Keratinocyte (primary cell): ENCODE results near the gene CALY. TPM values are rescaled to one million over a fixed set of nuclear protein-coding genes. Genes with fewer than 3 reads are reported as not detected.

Source experiments
- DNase-seq: peaks from one replicate; pipeline ENCODE4 v3.0.0-alpha.2; 2011; ENCODE audit warnings: low read depth, missing footprints, low spot score
- FAIRE-seq: peaks from 2 replicates; lab custom pipeline; 2011; peaks lifted over from hg19 to GRCh38; lab: Jason Lieb, UNC
- H2AFZ ChIP-seq: 2 replicates; pipeline ENCODE4 v1.6.0; 2012; ENCODE audit warnings: low read length, control low read depth, inconsistent platforms; ENCODE audit not compliant: control insufficient read depth
- H3K27ac ChIP-seq: 2 replicates; pipeline ENCODE4 v1.5.1; 2011; ENCODE audit warnings: low read length; ENCODE audit not compliant: control insufficient read depth, insufficient read depth
- H3K27me3 ChIP-seq: 3 replicates; pipeline ENCODE4 v1.6.0; 2011; ENCODE audit warnings: low read length; ENCODE audit not compliant: control insufficient read depth, insufficient read depth; ENCODE audit errors: extremely low read depth
- H3K36me3 ChIP-seq, 2 experiments: 2 replicates in 1 of 2; 3 replicates in 1 of 2; pipeline ENCODE4 v1.5.1; 2011; ENCODE audit warnings: low read length in 2 of 2, mild to moderate bottlenecking in 1 of 2; ENCODE audit not compliant: control insufficient read depth in 2 of 2, insufficient read depth in 2 of 2; ENCODE audit errors: extremely low read depth in 1 of 2
- H3K4me1 ChIP-seq: 3 replicates; pipeline ENCODE4 v1.5.1; 2011; ENCODE audit warnings: low read length; ENCODE audit not compliant: control insufficient read depth, insufficient read depth; ENCODE audit errors: extremely low read depth
- H3K4me2 ChIP-seq: 3 replicates; pipeline ENCODE4 v1.6.0; 2011; ENCODE audit warnings: low read depth, low read length; ENCODE audit not compliant: control insufficient read depth, insufficient read depth; ENCODE audit errors: extremely low read depth
- H3K4me3 ChIP-seq, 3 experiments: fragments of 200-600 bp in 1 of 3; sonication (generic) in 1 of 3; 2 replicates in 2 of 3; 3 replicates in 1 of 3; pipeline ENCODE4 v1.5.1; 2011 to 2016; ENCODE audit warnings: low read length in 3 of 3, mild to moderate bottlenecking in 3 of 3, control low read depth in 2 of 3, inconsistent platforms in 1 of 3, low read depth in 1 of 3, mixed read lengths in 1 of 3, mixed run types in 1 of 3, moderate library complexity in 1 of 3; ENCODE audit not compliant: control insufficient read depth in 2 of 3, insufficient read depth in 2 of 3; ENCODE audit errors: extremely low read depth in 1 of 3
- H3K79me2 ChIP-seq: 2 replicates; pipeline ENCODE4 v1.6.0; 2012; ENCODE audit warnings: low read length; ENCODE audit not compliant: control insufficient read depth, insufficient read depth
- H3K9ac ChIP-seq: 3 replicates; pipeline ENCODE4 v1.6.0; 2011; ENCODE audit warnings: low read length; ENCODE audit not compliant: control insufficient read depth, insufficient read depth; ENCODE audit errors: extremely low read depth
- H3K9me1 ChIP-seq: 3 replicates; pipeline ENCODE4 v1.6.0; 2011; ENCODE audit warnings: low read length; ENCODE audit not compliant: control insufficient read depth, insufficient read depth; ENCODE audit errors: extremely low read depth
- H3K9me3 ChIP-seq: 2 replicates; pipeline ENCODE4 v1.5.1; 2012; ENCODE audit warnings: low read depth, low read length; ENCODE audit not compliant: control insufficient read depth
- H4K20me1 ChIP-seq: 3 replicates; pipeline ENCODE4 v1.6.0; 2011; ENCODE audit warnings: low read length; ENCODE audit not compliant: control insufficient read depth, insufficient read depth; ENCODE audit errors: extremely low read depth
- CTCF ChIP-seq, 3 experiments: IDR thresholded peaks in 1 of 3; conservative IDR thresholded peaks in 1 of 3; optimal IDR thresholded peaks in 1 of 3; 2 replicates in 2 of 3; 3 replicates in 1 of 3; pipeline versions ENCODE3 to v1.5.1; 2011; ENCODE audit warnings: low read length in 3 of 3, mild to moderate bottlenecking in 3 of 3, moderate library complexity in 2 of 3, control low read depth in 1 of 3, inconsistent platforms in 1 of 3; ENCODE audit not compliant: insufficient read depth in 2 of 3; ENCODE audit errors: extremely low read depth in 1 of 3
- EZH2 ChIP-seq: IDR thresholded peaks from one replicate; pipeline ENCODE4 v1.6.1; 2012; ENCODE audit warnings: inconsistent platforms, mild to moderate bottlenecking, low read length, moderate library complexity
- dilution Hi-C: fragments of 300-500 bp; cut with MboI; formaldehyde crosslinking; loops from one replicate; pipeline ENCODE4 v1.7.0; 2020; ENCODE audit warnings: low sequenced_read_pairs; ENCODE audit not compliant: extremely low pct_ligation_motif_present
- polyA plus RNA-seq, 5 experiments: library from polyadenylated mRNA; depleted of rRNA in 3 of 5; stranded (reverse) in 3 of 5; stranded (forward) in 1 of 5; unstranded in 1 of 5; fragments of >200 nt; gene quantifications; 1 replicate in 1 of 5; 2 replicates in 3 of 5; 3 replicates in 1 of 5; pipeline versions ENCODE4 v1.2.1 to v1.2.3, GENCODE V29; 2011 to 2012; ENCODE audit warnings: missing spikeins in 2 of 5, low read depth in 1 of 5, low replicate concordance in 1 of 5

Gene CALY
- polyA plus RNA-seq, 1 donor (not counting 4 experiments of a cell fraction or from before 2014, with no cell fraction given) = not detected

- peak overlapping the region; percentile 73 for H3K4me2 ChIP-seq
- peaks cover 39% of the 10 kb centered on the region for H3K4me1 ChIP-seq
- no peaks in the 10 kb centered on the region for H3K27me3 ChIP-seq
- peaks cover 11 to 27% of the 10 kb centered on the region in 2 experiments for H3K36me3 ChIP-seq
- dilution Hi-C loops = no loop called here
- peaks cover 49% of the 10 kb centered on the region for H3K79me2 ChIP-seq
- H2AFZ ChIP-seq = no peak overlapping the region
- peak overlapping the region; percentile 99 for H3K9ac ChIP-seq
- no peaks in the 10 kb centered on the region for H3K9me3 ChIP-seq
- H3K4me3 ChIP-seq = peak overlapping the region; percentile 61 to 96 (median 86)
- DNase-seq (no peak), FAIRE-seq (no peak)
- H3K9me1 ChIP-seq = no peaks in the 10 kb centered on the region
- TF ChIP-seq CTCF (optimal IDR thresholded peaks at IDR 0.05 in 1 of 3, IDR thresholded peaks at IDR 0.05 in 1 of 3, conservative IDR thresholded peaks at IDR 0.05 in 1 of 3; ENCODE audit: extremely low read depth in 1 of 3, insufficient read depth in 2 of 3, low read length in 3 of 3) = no peak
- TF ChIP-seq EZH2 = no peak
- peak overlapping the region; percentile 98 for H3K27ac ChIP-seq
- H4K20me1 ChIP-seq = no peaks in the 10 kb centered on the region
Observed at GRCh38 chr10:133276100-133276434, 60.6 kb downstream of the CALY start.

GRCh38 chr10:133275684-133276092, 61.0 kb downstream of the CALY start:
- H3K9me1 ChIP-seq = no peaks in the 10 kb centered on the region
- no peak overlapping the region for H2AFZ ChIP-seq
- peaks cover 39% of the 10 kb centered on the region for H3K4me1 ChIP-seq
- peak overlapping the region; percentile 98 for H3K27ac ChIP-seq
- H3K27me3 ChIP-seq = no peaks in the 10 kb centered on the region
- H3K79me2 ChIP-seq = peaks cover 52% of the 10 kb centered on the region
- H3K4me3 ChIP-seq = peak overlapping the region; percentile 61 to 96 (median 86)
- H3K9me3 ChIP-seq = no peaks in the 10 kb centered on the region
- TF ChIP-seq EZH2 (no peak), CTCF (optimal IDR thresholded peaks at IDR 0.05 in 1 of 3, IDR thresholded peaks at IDR 0.05 in 1 of 3, conservative IDR thresholded peaks at IDR 0.05 in 1 of 3; ENCODE audit: extremely low read depth in 1 of 3, insufficient read depth in 2 of 3, low read length in 3 of 3) (peak in 2 of 3 experiments; percentile 10 to 30)
- no peaks in the 10 kb centered on the region for H4K20me1 ChIP-seq
- DNase-seq (no peak), FAIRE-seq (peak; percentile 46)
- H3K36me3 ChIP-seq = peaks cover 15 to 27% of the 10 kb centered on the region in 2 experiments
- H3K4me2 ChIP-seq = peak overlapping the region; percentile 73
- H3K9ac ChIP-seq = peak overlapping the region; percentile 99
- dilution Hi-C loops = no loop called here
